ENCODE measurements around the gene CHAD. TPM values are rescaled to one million over a fixed set of nuclear protein-coding genes. Genes with fewer than 3 reads are reported as not detected.

The CHAD gene
- total and polyA plus RNA-seq, 2 of the 13 experiments (the other 11 are each of a cell fraction or from before 2014, with no cell fraction given) = 1.4 TPM; not detected in 1

DNA sequence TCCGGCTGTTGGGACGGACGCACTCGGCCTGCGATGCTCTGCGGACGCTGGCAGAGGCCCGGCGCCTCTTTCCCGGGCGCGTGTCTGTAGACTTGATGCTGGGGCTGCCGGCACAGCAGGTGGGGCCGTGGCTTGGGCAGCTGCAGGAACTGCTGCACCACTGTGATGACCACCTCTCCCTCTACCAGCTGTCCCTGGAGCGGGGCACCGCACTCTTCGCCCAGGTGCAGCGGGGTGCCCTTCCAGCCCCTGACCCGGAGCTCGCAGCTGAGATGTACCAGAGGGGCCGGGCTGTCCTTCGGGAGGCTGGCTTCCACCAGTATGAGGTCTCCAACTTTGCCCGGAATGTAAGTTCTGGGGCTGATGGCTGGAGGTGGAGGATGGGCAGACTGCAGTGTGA lies 13.4 kb upstream of the CHAD start (continued):
- TF ChIP-seq MTA3 (CRISPR knock-in tag; IDR thresholded peaks at IDR 0.05) = 0 out of 2 replicates have a peak, but pooled peaks have one; percentile 9
- no peak for TF ChIP-seq NFE2L1 (CRISPR knock-in tag; IDR thresholded peaks at IDR 0.05; ENCODE audit: borderline replicate concordance)
- TF ChIP-seq HNF1B (CRISPR knock-in tag; IDR thresholded peaks at IDR 0.05) = no peak
- TF ChIP-seq, protein P1, sequence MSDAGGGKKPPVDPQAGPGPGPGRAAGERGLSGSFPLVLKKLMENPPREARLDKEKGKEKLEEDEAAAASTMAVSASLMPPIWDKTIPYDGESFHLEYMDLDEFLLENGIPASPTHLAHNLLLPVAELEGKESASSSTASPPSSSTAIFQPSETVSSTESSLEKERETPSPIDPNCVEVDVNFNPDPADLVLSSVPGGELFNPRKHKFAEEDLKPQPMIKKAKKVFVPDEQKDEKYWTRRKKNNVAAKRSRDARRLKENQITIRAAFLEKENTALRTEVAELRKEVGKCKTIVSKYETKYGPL (CRISPR knock-in tag; IDR thresholded peaks at IDR 0.05) = no peak
- TF ChIP-seq HINFP (CRISPR knock-in tag; IDR thresholded peaks at IDR 0.05; ENCODE audit: low read depth) = no peak
- no peak for TF ChIP-seq SMARCE1 (IDR thresholded peaks at IDR 0.05; ENCODE audit: borderline replicate concordance)
- TF ChIP-seq, protein P2, sequence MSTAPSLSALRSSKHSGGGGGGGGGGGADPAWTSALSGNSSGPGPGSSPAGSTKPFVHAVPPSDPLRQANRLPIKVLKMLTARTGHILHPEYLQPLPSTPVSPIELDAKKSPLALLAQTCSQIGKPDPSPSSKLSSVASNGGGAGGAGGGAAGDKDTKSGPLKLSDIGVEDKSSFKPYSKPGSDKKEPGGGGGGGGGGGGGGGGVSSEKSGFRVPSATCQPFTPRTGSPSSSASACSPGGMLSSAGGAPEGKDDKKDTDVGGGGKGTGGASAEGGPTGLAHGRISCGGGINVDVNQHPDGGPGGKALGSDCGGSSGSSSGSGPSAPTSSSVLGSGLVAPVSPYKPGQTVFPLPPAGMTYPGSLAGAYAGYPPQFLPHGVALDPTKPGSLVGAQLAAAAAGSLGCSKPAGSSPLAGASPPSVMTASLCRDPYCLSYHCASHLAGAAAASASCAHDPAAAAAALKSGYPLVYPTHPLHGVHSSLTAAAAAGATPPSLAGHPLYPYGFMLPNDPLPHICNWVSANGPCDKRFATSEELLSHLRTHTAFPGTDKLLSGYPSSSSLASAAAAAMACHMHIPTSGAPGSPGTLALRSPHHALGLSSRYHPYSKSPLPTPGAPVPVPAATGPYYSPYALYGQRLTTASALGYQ (CRISPR knock-in tag; IDR thresholded peaks at IDR 0.05) = no peak
- no peak for TF ChIP-seq MAF1 (CRISPR knock-in tag; IDR thresholded peaks at IDR 0.05; ENCODE audit: borderline replicate concordance)
- TF ChIP-seq NFAT5 (CRISPR knock-in tag; IDR thresholded peaks at IDR 0.05) = no peak
- no peak for TF ChIP-seq ZFP90 (CRISPR knock-in tag; IDR thresholded peaks at IDR 0.05; ENCODE audit: borderline replicate concordance)
- peak; percentile 52; the same call in 1 of the 2 replicates for TF ChIP-seq MTA1 (CRISPR knock-in tag; IDR thresholded peaks at IDR 0.05; ENCODE audit: borderline replicate concordance)
- TF ChIP-seq MED8 (CRISPR knock-in tag; IDR thresholded peaks at IDR 0.05; ENCODE audit: insufficient replicate concordance) = no peak
- TF ChIP-seq, protein P3, sequence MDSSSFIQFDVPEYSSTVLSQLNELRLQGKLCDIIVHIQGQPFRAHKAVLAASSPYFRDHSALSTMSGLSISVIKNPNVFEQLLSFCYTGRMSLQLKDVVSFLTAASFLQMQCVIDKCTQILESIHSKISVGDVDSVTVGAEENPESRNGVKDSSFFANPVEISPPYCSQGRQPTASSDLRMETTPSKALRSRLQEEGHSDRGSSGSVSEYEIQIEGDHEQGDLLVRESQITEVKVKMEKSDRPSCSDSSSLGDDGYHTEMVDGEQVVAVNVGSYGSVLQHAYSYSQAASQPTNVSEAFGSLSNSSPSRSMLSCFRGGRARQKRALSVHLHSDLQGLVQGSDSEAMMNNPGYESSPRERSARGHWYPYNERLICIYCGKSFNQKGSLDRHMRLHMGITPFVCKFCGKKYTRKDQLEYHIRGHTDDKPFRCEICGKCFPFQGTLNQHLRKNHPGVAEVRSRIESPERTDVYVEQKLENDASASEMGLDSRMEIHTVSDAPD (CRISPR knock-in tag; IDR thresholded peaks at IDR 0.05) = no peak
- TF ChIP-seq NR2C2 (CRISPR knock-in tag; IDR thresholded peaks at IDR 0.05; ENCODE audit: borderline replicate concordance) = no peak
- TF ChIP-seq RBFOX2 (IDR thresholded peaks at IDR 0.05; ENCODE audit: low read depth, low read length) = peak; percentile 30; the same call in 1 of the 2 replicates
- TF ChIP-seq ZNF354B (CRISPR knock-in tag; IDR thresholded peaks at IDR 0.05) = no peak
- TF ChIP-seq TAF1 (CRISPR knock-in tag; IDR thresholded peaks at IDR 0.05) = no peak
- no peak for TF ChIP-seq TEAD2 (CRISPR knock-in tag; IDR thresholded peaks at IDR 0.05)
